ENCODE measurements around the gene PRM3. TPM values are rescaled to one million over a fixed set of nuclear protein-coding genes. Genes with fewer than 3 reads are reported as not detected.

Gene PRM3
- total and polyA plus RNA-seq, 8 donors, result not detected

DNA sequence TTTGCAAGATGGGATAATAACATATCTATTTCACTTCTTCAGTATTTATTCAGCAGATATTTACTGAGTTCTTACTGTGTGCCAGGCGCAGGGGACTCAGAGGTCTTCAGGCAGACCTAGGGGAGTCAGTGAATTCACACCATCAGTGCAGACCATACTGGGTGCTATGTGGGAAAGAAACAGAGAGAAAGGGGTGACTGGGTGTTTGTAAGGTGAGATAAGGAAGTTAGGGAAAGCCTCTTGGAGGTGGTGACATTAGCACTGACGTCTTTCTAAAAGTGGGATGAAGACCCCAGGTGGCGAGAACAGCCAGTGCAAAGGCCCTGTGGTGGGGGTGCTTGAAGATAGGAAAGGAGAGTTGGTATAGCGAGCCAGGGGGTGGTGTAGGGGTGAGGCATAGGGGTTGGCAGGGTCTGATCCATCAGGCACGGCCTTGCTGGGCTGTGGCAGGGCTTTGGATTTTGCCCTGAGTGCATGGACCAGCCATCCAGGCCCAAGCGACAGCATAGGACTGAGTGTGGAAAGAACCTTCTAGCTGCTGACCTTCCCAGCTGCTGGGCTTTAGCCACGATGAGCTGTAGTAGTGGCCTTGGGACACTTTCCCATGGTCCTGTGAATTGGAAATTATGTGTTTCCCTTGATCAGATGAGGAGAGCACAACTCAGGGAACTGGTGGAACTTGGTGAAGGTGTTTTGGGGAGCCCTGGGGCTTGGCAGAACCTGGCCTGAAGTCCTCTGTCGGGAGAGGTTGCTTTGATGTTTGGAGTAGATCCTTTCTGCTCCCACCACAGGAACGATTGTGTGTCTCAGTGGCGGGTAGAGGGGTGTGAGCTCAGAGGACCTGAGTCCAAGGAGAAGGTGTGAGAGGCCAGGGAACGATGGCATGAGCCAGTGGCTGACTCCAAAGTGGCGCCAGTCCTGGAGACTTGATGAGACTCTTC, 13.5 kb downstream of the PRM3 start:
- Histone ChIP-seq H3K4me3 (no peak overlapping the region), H3K9me3 (no peaks in the 10 kb centered on the region), H3K27ac (peak overlapping the region in 2 of 4 donors; percentile 46), H3K36me3 (no peaks in the 10 kb centered on the region), H3K4me1 (peaks cover 3 to 17% (median 11%) of the 10 kb centered on the region in 3 donors), H3K27me3 (no peaks in the 10 kb centered on the region)
- WGBS, 2 donors, result 77 to 80% methylated on average over 12 of the region's 12 CpGs
- TF ChIP-seq, protein P1, sequence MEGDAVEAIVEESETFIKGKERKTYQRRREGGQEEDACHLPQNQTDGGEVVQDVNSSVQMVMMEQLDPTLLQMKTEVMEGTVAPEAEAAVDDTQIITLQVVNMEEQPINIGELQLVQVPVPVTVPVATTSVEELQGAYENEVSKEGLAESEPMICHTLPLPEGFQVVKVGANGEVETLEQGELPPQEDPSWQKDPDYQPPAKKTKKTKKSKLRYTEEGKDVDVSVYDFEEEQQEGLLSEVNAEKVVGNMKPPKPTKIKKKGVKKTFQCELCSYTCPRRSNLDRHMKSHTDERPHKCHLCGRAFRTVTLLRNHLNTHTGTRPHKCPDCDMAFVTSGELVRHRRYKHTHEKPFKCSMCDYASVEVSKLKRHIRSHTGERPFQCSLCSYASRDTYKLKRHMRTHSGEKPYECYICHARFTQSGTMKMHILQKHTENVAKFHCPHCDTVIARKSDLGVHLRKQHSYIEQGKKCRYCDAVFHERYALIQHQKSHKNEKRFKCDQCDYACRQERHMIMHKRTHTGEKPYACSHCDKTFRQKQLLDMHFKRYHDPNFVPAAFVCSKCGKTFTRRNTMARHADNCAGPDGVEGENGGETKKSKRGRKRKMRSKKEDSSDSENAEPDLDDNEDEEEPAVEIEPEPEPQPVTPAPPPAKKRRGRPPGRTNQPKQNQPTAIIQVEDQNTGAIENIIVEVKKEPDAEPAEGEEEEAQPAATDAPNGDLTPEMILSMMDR (IDR thresholded peaks at IDR 0.05), result no peak
- FAIRE-seq (no peak), DNase-seq (no peak), ATAC-seq (no peak)
- intact Hi-C loops (cut with DNase I), result loop anchor here in 1 of 3 donors (5.0 kb wide), 1 partner anchor 288 kb away; no protein-coding TSS in a partner anchor

DNA sequence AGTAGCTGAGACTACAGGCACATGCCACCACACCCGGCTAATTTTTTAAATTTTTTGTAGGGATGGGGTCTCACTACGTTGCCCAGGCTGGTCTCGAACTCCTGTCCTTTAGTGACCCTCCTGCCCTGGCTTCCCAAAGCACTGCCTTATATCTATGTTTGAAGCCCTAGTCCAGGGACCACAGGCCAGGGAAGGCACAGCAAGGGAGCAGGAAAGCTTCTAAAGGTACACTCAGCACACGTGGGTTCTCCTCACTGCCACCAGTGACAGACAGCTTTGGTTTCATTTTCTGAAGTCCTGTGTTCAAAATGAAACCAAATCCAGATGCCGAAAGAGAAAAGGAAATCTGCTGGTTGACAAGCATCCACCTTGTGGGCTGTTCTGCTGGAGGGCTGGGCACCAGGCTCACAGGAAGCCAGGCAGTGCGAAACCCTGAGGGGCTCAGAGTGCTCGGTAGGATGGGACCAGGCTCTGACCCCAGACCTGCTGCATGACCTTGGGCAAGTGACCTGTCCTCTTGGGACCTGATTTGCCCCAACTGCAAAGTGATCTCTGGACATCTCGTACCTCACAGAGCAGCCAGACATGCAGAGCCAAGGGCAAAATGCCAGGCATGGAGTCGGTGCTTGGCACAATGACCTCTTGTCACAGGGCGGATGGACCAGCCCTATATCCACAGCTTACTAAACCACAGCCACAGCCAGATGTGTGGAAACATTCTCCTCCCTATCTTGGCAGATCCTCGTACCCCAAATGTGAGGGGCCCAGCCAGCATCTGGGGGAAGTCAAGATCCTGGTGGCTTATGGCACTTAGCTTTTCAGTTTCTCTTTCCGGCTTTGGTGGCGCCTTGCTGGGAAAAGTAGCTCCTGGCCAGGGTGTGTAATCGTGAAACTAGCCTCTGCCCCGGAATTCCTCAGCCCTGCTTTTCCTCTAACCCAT, 14.6 kb downstream of the PRM3 start:
- TF ChIP-seq, protein P1 (IDR thresholded peaks at IDR 0.05), result no peak
- Histone ChIP-seq H3K9me3 (no peaks in the 10 kb centered on the region), H3K27ac (peak overlapping the region in 2 of 4 donors; percentile 46), H3K36me3 (no peaks in the 10 kb centered on the region), H3K4me1 (peaks cover 3 to 17% (median 11%) of the 10 kb centered on the region in 3 donors), H3K27me3 (no peaks in the 10 kb centered on the region), H3K4me3 (no peak overlapping the region)
- intact Hi-C loops (cut with DNase I), result loop anchor here in 1 of 3 donors (5.0 kb wide), 1 partner anchor 287 kb away; no protein-coding TSS in a partner anchor
- FAIRE-seq (no peak), DNase-seq (peak in 5 of 6 donors; percentile 43 to 81 (median 66)), ATAC-seq (no peak)
- 29 to 34% methylated on average over 15 of the region's 15 CpGs for WGBS, 2 donors

DNA sequence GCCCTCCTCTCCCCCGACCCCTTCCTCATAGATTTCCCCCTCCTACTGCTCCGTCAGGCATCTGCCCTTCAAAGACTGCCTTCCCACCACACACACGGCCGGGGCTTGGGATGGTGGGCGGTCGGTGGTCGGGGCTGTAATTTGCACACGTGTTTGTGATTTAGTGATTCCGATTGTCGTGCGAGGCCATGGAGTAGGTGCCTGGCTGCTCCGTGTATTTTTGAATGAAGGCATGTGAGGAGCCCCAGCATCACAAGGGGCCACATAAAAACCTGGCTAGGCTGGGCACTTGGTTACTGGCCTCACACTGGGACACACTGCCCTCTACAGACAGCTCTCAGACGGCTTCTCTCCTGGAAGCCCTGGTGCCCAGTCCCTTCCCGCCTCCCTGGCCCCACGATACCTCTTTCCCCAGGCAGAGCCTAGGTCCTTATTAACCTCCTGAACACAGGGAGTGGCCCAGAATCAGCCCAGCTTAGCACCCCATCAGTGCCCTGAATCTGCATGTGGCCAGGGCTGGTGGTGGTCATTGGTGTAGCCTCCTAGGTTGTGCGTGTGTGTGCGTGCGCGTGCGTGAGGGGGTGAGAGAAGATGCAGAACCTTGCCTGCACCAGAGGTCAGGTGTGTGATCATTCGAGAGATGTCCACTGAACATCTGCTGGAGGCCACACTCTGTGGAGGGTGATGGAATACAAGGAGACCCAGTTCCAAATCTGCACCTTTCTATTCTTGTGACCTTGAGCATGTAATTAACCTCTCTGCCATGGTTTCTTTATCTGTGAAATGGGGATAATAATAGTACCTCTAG, 16.1 kb downstream of the PRM3 start:
- peaks cover 3 to 17% (median 11%) of the 10 kb centered on the region in 3 donors for H3K4me1 ChIP-seq
- no peaks in the 10 kb centered on the region for H3K27me3 ChIP-seq
- H3K36me3 ChIP-seq, result no peaks in the 10 kb centered on the region
- H3K27ac ChIP-seq, result peak overlapping the region; percentile 82 to 97 (median 90)
- ATAC-seq (peak; percentile 61 to 85 (median 73)), DNase-seq (peak; percentile 69 to 82 (median 74)), FAIRE-seq (no peak)
- intact Hi-C loops (cut with DNase I), result loop anchor here in 1 of 3 donors (5.0 kb wide), 1 partner anchor 285 kb away; no protein-coding TSS in a partner anchor
- TF ChIP-seq, protein P1 (IDR thresholded peaks at IDR 0.05), result peak in 3 of 4 donors; percentile 49 to 56 (median 51)
- H3K9me3 ChIP-seq, result no peaks in the 10 kb centered on the region
- H3K4me3 ChIP-seq, result peak overlapping the region; percentile 59 to 83 (median 72)
- WGBS, 2 donors, result 14 to 16% methylated on average over 21 of the region's 21 CpGs

DNA sequence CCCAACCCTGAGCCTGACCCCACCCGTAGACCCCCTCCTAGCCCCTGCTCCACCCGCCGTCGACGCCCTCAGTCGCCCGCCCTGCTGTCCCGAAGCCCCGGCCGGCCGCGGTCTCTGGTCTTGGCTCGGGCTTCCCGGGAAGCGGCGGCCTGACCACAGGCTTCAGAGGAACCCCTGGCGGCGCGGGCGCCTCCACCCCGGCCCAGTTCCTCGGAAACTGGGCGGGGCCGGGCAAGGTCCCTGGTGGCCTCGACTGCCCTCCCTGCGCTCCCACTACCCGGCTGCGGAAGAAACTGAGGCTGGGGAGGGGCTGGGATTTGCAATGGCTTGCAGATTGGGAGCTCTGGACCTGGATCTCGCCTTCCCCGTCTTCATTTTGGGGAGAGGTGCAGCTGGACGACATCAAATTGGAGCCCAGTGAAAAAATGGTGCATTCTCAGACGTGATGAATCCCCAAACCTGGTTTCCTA, 16.7 kb downstream of the PRM3 start:
- ATAC-seq (peak; percentile 42 to 61 (median 56)), DNase-seq (peak in 5 of 6 donors; percentile 45 to 81 (median 57)), FAIRE-seq (no peak)
- Histone ChIP-seq H3K4me3 (peak overlapping the region; percentile 59 to 83 (median 72)), H3K36me3 (no peaks in the 10 kb centered on the region), H3K9me3 (no peaks in the 10 kb centered on the region), H3K27ac (peak overlapping the region; percentile 82 to 97 (median 90)), H3K4me1 (peaks cover 3 to 17% (median 11%) of the 10 kb centered on the region in 3 donors), H3K27me3 (no peaks in the 10 kb centered on the region)
- intact Hi-C loops (cut with DNase I), result loop anchor here in 1 of 3 donors (5.0 kb wide), 1 partner anchor 284 kb away; no protein-coding TSS in a partner anchor
- TF ChIP-seq, protein P1 (IDR thresholded peaks at IDR 0.05), result no peak
- WGBS, 2 donors, result 0 to 1% methylated on average over 28 to 32 of the region's 32 CpGs

Measured in pancreas (tissue), 10 donors.